ENCODE results near the gene DHX34. TPM values are rescaled to one million over a fixed set of nuclear protein-coding genes. Genes with fewer than 3 reads are reported as not detected.

DHX34 gene
- total RNA-seq, 1 donor from 2014 or later, result 17.7 TPM

GRCh38 chr19:47350630-47351029 lies 1.5 kb downstream of the DHX34 start:
- Mint-ChIP-seq H3K27me3 (ENCODE audit: low read depth, unreplicated experiment) (no peaks in the 10 kb centered on the region), H3K4me3 (ENCODE audit: unreplicated experiment) (peak overlapping the region; percentile 63), H3K36me3 (ENCODE audit: low read depth, unreplicated experiment) (peaks cover 28% of the 10 kb centered on the region), H3K9me3 (ENCODE audit: unreplicated experiment) (peaks cover 4% of the 10 kb centered on the region), H3K27ac (ENCODE audit: unreplicated experiment) (peak overlapping the region; percentile 3), H3K4me1 (ENCODE audit: low read depth, unreplicated experiment) (peaks cover 11% of the 10 kb centered on the region)
- FAIRE-seq (no peak), DNase-seq (ENCODE audit: low read depth) (no peak)
- H3K27me3 ChIP-seq (ENCODE audit: insufficient read depth, low read length), result no peaks in the 10 kb centered on the region
- H2AFZ ChIP-seq (ENCODE audit: low read depth, low read length), result no peak overlapping the region
- H3K79me2 ChIP-seq (ENCODE audit: insufficient read depth, low read length), result peaks cover 52% of the 10 kb centered on the region
- peaks cover 16% of the 10 kb centered on the region for H4K20me1 ChIP-seq (ENCODE audit: insufficient read depth, low read length)
- H3K36me3 ChIP-seq (ENCODE audit: insufficient read depth, low read length), result peaks cover 10% of the 10 kb centered on the region
- no peaks in the 10 kb centered on the region for H3K9me3 ChIP-seq (ENCODE audit: insufficient read depth, low read depth, low read length)
- H3K4me2 ChIP-seq (ENCODE audit: low read length), result no peak overlapping the region
- H3K4me3 ChIP-seq (ENCODE audit: insufficient read depth, low read depth, low read length), result no peak overlapping the region
- no peak overlapping the region for H3K27ac ChIP-seq (ENCODE audit: low read depth, low read length)
- TF ChIP-seq, protein P1, sequence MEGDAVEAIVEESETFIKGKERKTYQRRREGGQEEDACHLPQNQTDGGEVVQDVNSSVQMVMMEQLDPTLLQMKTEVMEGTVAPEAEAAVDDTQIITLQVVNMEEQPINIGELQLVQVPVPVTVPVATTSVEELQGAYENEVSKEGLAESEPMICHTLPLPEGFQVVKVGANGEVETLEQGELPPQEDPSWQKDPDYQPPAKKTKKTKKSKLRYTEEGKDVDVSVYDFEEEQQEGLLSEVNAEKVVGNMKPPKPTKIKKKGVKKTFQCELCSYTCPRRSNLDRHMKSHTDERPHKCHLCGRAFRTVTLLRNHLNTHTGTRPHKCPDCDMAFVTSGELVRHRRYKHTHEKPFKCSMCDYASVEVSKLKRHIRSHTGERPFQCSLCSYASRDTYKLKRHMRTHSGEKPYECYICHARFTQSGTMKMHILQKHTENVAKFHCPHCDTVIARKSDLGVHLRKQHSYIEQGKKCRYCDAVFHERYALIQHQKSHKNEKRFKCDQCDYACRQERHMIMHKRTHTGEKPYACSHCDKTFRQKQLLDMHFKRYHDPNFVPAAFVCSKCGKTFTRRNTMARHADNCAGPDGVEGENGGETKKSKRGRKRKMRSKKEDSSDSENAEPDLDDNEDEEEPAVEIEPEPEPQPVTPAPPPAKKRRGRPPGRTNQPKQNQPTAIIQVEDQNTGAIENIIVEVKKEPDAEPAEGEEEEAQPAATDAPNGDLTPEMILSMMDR (IDR thresholded peaks at IDR 0.05; ENCODE audit: insufficient read depth, low read depth, low read length), result no peak
- TF ChIP-seq EZH2 (IDR thresholded peaks at IDR 0.05; ENCODE audit: insufficient read depth, low read length), result no peak
- H3K4me1 ChIP-seq (ENCODE audit: insufficient read depth, low read length), result peaks cover 6% of the 10 kb centered on the region
- H3K9ac ChIP-seq (ENCODE audit: low read length), result no peak overlapping the region

- FAIRE-seq (no peak), DNase-seq (ENCODE audit: low read depth) (peak; percentile 27)
- peaks cover 6% of the 10 kb centered on the region for H3K4me1 ChIP-seq (ENCODE audit: insufficient read depth, low read length)
- peaks cover 4% of the 10 kb centered on the region for H3K9me3 Mint-ChIP-seq (ENCODE audit: unreplicated experiment)
- no peaks in the 10 kb centered on the region for H3K27me3 ChIP-seq (ENCODE audit: insufficient read depth, low read length)
- H4K20me1 ChIP-seq (ENCODE audit: insufficient read depth, low read length), result peaks cover 16% of the 10 kb centered on the region
- no peak overlapping the region for H2AFZ ChIP-seq (ENCODE audit: low read depth, low read length)
- peak overlapping the region; percentile 69 for H3K4me3 Mint-ChIP-seq (ENCODE audit: unreplicated experiment)
- H3K79me2 ChIP-seq (ENCODE audit: insufficient read depth, low read length), result peaks cover 52% of the 10 kb centered on the region
- TF ChIP-seq, protein P1 (IDR thresholded peaks at IDR 0.05; ENCODE audit: insufficient read depth, low read depth, low read length), result no peak
- TF ChIP-seq EZH2 (IDR thresholded peaks at IDR 0.05; ENCODE audit: insufficient read depth, low read length), result no peak
- no peaks in the 10 kb centered on the region for H3K27me3 Mint-ChIP-seq (ENCODE audit: low read depth, unreplicated experiment)
- no peak overlapping the region for H3K27ac ChIP-seq (ENCODE audit: low read depth, low read length)
- H3K9ac ChIP-seq (ENCODE audit: low read length), result no peak overlapping the region
- H3K4me2 ChIP-seq (ENCODE audit: low read length), result no peak overlapping the region
- H3K27ac Mint-ChIP-seq (ENCODE audit: unreplicated experiment), result peak overlapping the region; percentile 20
- peaks cover 36% of the 10 kb centered on the region for H3K36me3 Mint-ChIP-seq (ENCODE audit: low read depth, unreplicated experiment)
- H3K9me3 ChIP-seq (ENCODE audit: insufficient read depth, low read depth, low read length), result no peaks in the 10 kb centered on the region
- no peak overlapping the region for H3K4me3 ChIP-seq (ENCODE audit: insufficient read depth, low read depth, low read length)
- H3K4me1 Mint-ChIP-seq (ENCODE audit: low read depth, unreplicated experiment), result peaks cover 11% of the 10 kb centered on the region
- H3K36me3 ChIP-seq (ENCODE audit: insufficient read depth, low read length), result peaks cover 15% of the 10 kb centered on the region
Measured at GRCh38 chr19:47351548-47351947, 2.4 kb downstream of the DHX34 start.

DNA sequence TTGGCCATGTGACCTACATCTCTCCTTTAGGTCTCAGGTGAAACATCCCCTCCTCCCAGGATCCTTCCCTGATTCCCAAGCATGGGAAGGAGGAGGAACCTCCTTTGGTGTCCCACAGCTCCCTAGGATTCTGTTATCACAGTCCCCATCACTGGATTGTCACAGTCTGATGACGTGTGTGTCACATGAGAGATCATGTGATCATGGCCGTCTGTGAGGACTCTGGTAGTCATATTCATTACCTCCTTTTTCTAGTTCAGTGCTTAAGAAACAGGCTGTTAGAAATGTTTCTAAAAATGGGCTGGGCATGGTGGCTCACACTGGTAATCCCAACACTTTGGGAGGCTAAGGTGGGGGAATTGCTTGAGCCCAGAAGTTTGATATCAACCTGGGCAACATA lies 3.0 kb downstream of the DHX34 start:
- peaks cover 17% of the 10 kb centered on the region for H4K20me1 ChIP-seq (ENCODE audit: insufficient read depth, low read length)
- H3K9ac ChIP-seq (ENCODE audit: low read length), result no peak overlapping the region
- TF ChIP-seq, protein P1 (IDR thresholded peaks at IDR 0.05; ENCODE audit: insufficient read depth, low read depth, low read length), result no peak
- no peak for TF ChIP-seq EZH2 (IDR thresholded peaks at IDR 0.05; ENCODE audit: insufficient read depth, low read length)
- H2AFZ ChIP-seq (ENCODE audit: low read depth, low read length), result no peak overlapping the region
- Mint-ChIP-seq H3K36me3 (ENCODE audit: low read depth, unreplicated experiment) (peaks cover 40% of the 10 kb centered on the region), H3K27me3 (ENCODE audit: low read depth, unreplicated experiment) (no peaks in the 10 kb centered on the region), H3K9me3 (ENCODE audit: unreplicated experiment) (peaks cover 4% of the 10 kb centered on the region), H3K4me1 (ENCODE audit: low read depth, unreplicated experiment) (peaks cover 11% of the 10 kb centered on the region), H3K27ac (ENCODE audit: unreplicated experiment) (no peak overlapping the region), H3K4me3 (ENCODE audit: unreplicated experiment) (peak overlapping the region; percentile 60)
- H3K79me2 ChIP-seq (ENCODE audit: insufficient read depth, low read length), result peaks cover 52% of the 10 kb centered on the region
- no peak overlapping the region for H3K27ac ChIP-seq (ENCODE audit: low read depth, low read length)
- H3K4me3 ChIP-seq (ENCODE audit: insufficient read depth, low read depth, low read length), result no peak overlapping the region
- peaks cover 17% of the 10 kb centered on the region for H3K36me3 ChIP-seq (ENCODE audit: insufficient read depth, low read length)
- H3K4me2 ChIP-seq (ENCODE audit: low read length), result no peak overlapping the region
- FAIRE-seq (no peak), DNase-seq (ENCODE audit: low read depth) (no peak)
- H3K4me1 ChIP-seq (ENCODE audit: insufficient read depth, low read length), result peaks cover 6% of the 10 kb centered on the region
- H3K9me3 ChIP-seq (ENCODE audit: insufficient read depth, low read depth, low read length), result no peaks in the 10 kb centered on the region
- H3K27me3 ChIP-seq (ENCODE audit: insufficient read depth, low read length), result no peaks in the 10 kb centered on the region
